GM18498 (cell line): Measurements from ENCODE around the gene EFL1.
"Not testable (repeated sequence)": the region's sequence is repeated elsewhere in the genome, so short reads cannot be mapped to it uniquely, and the experiment has no call there.

Experiments used
- ATAC-seq: cut with Tn5 transposase; IDR thresholded peaks from one replicate; pipeline ENCODE4 v1.9.1; 2021; ENCODE audit warnings: mild to moderate bottlenecking, moderate library complexity; ENCODE audit not compliant: unreplicated experiment

Gene EFL1

GRCh38 chr15:82204575-82204974 lies 58.0 kb downstream of the EFL1 start:
- ATAC-seq = not testable (repeated sequence)

DNA sequence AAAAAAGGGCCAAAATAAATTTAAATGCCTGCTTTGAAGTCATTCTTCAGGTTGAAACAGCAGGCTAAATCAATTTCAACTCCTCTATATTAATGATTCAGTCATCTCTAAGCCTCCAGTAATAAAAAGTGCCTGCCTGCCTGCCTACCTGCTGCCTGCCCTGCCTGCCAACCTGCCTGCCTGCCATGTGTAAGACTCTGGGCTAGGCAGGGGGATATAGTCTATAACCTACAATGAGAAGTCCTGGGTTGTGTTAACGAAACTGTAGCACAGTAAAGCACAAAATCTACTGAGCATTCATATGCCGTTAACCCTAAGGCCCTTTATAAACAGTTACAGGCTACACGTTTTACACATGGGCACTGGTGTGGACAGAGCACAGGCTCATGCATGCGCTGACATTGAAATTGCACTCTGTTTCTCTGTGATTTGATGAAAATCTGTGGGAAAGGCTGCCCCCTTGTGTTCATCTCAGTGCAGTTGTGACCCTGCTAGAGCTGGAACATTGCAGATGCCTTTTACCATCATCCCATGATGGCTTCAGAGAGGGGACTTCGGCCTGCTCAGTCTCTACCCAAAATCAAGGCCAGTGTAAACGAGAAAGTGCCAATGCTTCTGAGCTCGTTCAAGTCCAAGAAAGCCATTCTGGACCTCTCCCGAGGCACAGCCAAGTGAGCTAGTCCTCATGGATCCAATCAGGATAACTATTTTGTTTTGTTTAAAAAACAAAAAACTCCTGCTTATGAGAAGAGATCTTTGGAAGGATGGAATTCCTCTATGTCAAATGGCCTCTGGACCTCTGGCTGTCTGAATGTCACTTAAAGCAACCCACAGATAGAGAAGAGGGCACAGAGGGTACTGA lies 64.6 kb downstream of the EFL1 start:
- ATAC-seq = peak; percentile 93

DNA sequence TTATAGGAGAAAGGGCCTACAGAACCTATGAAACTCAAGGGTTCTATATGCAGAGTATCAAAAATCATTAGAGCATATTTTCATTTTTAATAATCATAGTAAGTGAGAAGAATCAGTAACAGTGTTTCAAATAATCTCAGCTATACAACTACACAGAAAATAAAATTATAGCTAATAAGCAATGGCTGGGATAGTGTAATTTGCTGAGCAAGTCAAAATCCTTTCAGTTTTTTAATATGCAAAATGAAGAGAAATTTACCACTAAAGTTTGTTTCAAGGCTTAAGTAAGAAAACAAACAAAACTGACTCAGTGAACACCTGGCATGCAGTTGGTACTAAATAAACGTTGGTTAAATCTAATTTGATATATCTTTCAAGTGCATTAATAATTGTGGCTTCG lies 66.2 kb downstream of the EFL1 start:
- ATAC-seq = no peak

GRCh38 chr15:82195818-82196217 lies 66.7 kb downstream of the EFL1 start:
- ATAC-seq = not testable (repeated sequence)

- ATAC-seq = not testable (repeated sequence)
Measured at GRCh38 chr15:82194488-82194887, 68.0 kb downstream of the EFL1 start.

- ATAC-seq = not testable (repeated sequence)
Measured at GRCh38 chr15:82193435-82193834, 69.1 kb downstream of the EFL1 start.

- ATAC-seq = not testable (repeated sequence)
Measured at GRCh38 chr15:82192394-82192793, 70.1 kb downstream of the EFL1 start.

DNA sequence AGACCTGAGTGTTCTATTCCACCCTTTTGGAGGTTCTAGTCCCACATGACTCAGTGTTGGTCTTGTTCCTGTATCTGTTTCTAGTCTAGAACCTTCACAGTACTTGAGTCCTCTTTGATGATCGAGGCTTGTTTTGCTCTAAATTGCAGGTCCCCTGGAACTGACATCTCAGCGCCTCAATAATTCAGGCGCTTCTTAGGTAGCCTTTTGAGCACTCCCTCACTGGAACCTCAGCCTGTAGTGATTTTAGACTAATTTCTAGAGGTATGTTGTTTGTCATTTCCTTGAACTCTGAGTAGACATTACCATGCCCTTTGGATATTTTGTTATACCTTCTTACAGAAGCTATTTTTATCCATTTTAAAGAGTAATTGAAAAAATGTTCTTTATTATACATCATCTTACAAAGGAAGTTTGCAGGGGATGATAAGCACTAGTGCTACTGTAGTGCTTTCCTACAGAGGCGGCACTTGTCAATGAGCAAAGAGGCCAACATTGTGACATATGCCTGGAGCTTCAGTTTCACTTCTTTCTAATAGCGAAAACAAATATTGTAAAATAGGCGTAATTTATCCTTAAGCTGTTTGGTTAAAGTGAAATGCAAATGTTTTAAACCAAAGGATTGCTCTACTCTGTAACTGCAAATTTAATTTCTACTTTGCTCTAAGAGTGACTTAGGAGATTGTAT lies 75.7 kb downstream of the EFL1 start:
- ATAC-seq = no peak

GRCh38 chr15:82186161-82186560 lies 76.4 kb downstream of the EFL1 start:
- ATAC-seq = no peak

- ATAC-seq = no peak
Measured at GRCh38 chr15:82184776-82185175, 77.8 kb downstream of the EFL1 start.

GRCh38 chr15:82184355-82184754 lies 78.2 kb downstream of the EFL1 start:
- no peak for ATAC-seq

DNA sequence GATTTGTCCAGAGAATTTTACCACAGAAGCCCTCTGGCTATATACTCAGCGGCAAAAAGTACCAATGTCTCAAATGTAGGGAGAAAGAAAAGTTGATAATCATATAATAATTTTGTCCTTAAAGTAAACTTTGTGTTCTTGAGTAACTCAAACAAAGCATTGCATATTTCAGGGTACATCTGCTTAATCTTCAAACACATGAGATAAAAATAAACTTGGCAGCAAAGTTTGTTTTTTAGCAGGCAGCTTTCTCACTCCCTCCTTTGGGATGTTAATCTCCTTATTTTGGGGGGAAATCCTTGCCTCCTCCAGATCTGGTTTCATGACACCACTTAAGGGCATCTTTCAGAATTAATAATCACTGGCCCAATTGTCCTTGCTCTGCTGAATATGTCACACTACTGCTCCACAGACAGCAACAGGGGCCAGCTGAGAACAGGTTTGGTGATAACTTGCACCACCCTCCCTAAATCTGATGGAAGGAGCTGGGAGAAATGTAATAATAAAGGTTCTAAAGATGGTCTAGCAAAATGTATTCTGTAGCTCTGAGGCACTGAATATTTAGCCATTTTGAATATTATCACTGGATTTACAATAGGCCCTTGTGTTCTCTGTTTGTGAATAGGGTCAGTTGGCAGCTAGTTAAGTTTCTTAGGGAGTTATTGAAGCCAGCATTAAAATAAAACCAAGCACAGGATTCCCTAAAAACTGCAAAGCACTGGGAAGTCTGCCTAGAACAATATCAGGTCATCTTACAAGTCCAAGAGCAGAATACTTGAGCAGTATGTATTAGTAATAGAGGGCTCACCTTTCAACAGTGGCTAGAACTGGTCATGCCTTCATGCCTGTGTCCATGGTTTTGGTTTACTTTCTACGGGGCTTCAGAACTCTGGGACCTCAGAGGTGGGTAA lies 79.2 kb downstream of the EFL1 start:
- no peak for ATAC-seq

- ATAC-seq = no peak
Measured at GRCh38 chr15:82181371-82181770, 81.2 kb downstream of the EFL1 start.

- no peak for ATAC-seq
Measured at GRCh38 chr15:82178061-82178460, 84.5 kb downstream of the EFL1 start.

DNA sequence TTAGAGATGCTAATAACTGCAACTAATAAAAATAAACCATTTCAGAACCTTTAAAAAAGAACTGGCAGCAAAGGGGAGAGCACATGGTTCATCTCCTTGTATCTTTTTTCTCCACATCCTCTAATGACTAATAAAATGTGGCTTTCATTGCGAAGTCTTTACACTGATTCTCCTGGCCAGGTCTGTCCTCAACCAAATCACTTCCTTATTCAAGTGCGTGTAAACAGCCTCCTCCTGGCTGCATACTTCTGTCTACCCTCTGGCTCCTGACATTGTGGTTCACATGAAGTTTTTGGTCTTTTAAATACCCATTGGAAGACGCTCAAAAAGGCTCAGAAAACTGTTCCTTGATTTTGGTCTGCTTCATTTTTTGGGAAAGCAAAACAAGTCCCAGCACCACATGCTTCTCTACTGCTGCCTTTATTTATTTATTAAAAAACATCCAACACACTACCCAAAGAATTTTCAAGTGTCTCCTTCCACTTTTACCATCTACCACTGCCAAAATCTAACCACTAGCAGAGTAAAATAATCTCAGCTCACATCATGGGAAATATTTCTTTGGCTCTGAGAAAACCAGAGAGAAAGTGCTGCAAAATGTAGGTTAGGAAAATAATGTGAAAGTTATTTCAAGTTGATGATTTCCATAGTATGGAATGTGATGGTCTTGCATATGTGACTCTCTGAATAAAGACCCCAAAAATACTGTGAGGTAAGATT lies 85.1 kb downstream of the EFL1 start:
- ATAC-seq = no peak

- ATAC-seq = no peak
Measured at GRCh38 chr15:82176542-82176941, 86.0 kb downstream of the EFL1 start.

- no peak for ATAC-seq
Measured at GRCh38 chr15:82174471-82175235, 87.9 kb downstream of the EFL1 start.

DNA sequence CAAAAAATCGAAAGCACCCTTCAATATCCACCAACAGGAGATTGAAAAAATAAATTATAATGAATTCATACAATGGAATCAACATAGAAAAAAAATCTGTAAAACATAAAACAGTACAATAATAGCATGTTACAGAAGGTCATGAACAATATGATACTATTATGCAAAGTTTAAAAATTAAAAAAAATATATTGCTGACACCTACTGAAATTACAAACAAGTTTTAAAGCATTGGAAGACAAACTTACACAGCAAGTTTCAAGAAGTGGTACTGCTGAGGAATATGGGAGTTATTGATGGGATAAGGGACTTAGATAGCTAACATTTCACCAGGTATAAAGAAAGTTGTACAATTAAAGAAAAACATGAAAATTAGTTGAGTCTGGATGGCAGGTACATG lies 89.4 kb downstream of the EFL1 start:
- ATAC-seq = no peak

DNA sequence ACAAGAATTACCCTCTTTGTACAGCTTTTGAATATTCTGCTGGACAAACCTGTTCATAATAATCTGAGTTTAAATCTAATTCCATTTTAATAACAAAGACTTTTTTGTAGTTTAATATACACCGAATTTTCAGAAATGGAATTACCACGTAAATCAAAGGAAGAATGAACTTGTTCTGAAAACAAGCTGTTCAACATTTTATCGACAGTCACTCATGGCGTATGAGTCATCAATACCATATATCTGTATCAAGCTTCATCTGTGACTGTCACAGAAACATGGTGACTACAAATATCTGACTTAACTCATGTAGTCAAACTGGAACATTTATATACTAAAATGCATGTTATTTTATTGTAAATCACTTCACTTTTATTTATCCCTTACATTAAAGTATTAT lies 90.0 kb downstream of the EFL1 start:
- ATAC-seq = no peak

GRCh38 chr15:82168757-82169156 lies 93.8 kb downstream of the EFL1 start:
- no peak for ATAC-seq
